ENCODE results near the gene AGBL5.

Gene AGBL5

DNA sequence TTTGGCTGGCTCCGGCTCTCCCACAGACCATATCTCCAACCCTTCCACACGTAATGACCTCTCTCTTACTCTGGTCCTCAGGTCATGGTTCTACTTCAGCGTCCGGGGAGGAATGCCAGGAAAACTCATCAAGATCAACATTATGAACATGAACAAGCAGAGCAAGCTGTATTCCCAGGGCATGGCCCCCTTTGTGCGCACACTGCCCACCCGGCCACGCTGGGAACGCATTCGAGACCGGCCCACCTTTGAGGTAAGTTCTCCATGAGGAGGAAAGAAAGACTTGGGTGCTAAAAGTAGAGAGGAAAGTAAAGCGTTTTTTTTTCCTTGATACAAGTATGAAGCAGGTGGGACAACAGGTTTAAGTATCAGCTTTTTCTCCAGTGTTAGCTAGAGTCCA is 1.9 kb downstream of the AGBL5 start:
- H3K4me3 ChIP-seq (replicated peaks; ENCODE audit: insufficient read depth, low read length) = no peak overlapping the region
- no peak for DNase-seq (ENCODE audit: low read depth in 1 of 2, low spot score in 1 of 2)
- H3K27ac ChIP-seq (replicated peaks) = no peak overlapping the region
- TF ChIP-seq, protein P1, sequence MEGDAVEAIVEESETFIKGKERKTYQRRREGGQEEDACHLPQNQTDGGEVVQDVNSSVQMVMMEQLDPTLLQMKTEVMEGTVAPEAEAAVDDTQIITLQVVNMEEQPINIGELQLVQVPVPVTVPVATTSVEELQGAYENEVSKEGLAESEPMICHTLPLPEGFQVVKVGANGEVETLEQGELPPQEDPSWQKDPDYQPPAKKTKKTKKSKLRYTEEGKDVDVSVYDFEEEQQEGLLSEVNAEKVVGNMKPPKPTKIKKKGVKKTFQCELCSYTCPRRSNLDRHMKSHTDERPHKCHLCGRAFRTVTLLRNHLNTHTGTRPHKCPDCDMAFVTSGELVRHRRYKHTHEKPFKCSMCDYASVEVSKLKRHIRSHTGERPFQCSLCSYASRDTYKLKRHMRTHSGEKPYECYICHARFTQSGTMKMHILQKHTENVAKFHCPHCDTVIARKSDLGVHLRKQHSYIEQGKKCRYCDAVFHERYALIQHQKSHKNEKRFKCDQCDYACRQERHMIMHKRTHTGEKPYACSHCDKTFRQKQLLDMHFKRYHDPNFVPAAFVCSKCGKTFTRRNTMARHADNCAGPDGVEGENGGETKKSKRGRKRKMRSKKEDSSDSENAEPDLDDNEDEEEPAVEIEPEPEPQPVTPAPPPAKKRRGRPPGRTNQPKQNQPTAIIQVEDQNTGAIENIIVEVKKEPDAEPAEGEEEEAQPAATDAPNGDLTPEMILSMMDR (IDR thresholded peaks at IDR 0.05; ENCODE audit: insufficient read depth, low read length) = no peak
- TF ChIP-seq SPI1 (IDR thresholded peaks at IDR 0.05; ENCODE audit: borderline replicate concordance, low read depth) (no peak), POLR2AphosphoS5 (IDR thresholded peaks at IDR 0.05; ENCODE audit: low read depth) (no peak)
- TF ChIP-seq, protein P2, sequence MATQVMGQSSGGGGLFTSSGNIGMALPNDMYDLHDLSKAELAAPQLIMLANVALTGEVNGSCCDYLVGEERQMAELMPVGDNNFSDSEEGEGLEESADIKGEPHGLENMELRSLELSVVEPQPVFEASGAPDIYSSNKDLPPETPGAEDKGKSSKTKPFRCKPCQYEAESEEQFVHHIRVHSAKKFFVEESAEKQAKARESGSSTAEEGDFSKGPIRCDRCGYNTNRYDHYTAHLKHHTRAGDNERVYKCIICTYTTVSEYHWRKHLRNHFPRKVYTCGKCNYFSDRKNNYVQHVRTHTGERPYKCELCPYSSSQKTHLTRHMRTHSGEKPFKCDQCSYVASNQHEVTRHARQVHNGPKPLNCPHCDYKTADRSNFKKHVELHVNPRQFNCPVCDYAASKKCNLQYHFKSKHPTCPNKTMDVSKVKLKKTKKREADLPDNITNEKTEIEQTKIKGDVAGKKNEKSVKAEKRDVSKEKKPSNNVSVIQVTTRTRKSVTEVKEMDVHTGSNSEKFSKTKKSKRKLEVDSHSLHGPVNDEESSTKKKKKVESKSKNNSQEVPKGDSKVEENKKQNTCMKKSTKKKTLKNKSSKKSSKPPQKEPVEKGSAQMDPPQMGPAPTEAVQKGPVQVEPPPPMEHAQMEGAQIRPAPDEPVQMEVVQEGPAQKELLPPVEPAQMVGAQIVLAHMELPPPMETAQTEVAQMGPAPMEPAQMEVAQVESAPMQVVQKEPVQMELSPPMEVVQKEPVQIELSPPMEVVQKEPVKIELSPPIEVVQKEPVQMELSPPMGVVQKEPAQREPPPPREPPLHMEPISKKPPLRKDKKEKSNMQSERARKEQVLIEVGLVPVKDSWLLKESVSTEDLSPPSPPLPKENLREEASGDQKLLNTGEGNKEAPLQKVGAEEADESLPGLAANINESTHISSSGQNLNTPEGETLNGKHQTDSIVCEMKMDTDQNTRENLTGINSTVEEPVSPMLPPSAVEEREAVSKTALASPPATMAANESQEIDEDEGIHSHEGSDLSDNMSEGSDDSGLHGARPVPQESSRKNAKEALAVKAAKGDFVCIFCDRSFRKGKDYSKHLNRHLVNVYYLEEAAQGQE (IDR thresholded peaks at IDR 0.05; ENCODE audit: insufficient replicate concordance, low read depth) = no peak
- no peaks in the 10 kb centered on the region for H3K27me3 ChIP-seq (ENCODE audit: insufficient read depth, poor library complexity, severe bottlenecking)

DNA sequence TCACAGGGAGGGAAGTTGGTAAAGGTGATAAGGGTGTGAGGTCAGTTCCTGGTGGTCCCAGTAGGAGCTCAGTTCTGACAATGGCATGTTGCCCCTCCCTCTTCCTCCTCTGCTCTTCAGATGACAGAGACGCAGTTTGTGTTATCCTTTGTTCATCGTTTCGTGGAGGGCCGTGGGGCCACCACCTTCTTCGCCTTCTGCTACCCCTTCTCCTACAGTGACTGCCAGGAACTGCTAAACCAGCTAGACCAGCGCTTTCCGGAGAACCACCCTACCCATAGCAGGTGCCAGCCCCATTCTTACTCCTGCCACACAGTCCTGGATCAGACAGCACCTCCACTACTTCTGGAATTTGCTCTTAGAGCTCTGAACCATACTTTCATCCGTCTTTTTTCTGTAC is 2.3 kb downstream of the AGBL5 start:
- Histone ChIP-seq H3K27ac (replicated peaks) (no peak overlapping the region), H3K4me3 (replicated peaks; ENCODE audit: insufficient read depth, low read length) (no peak overlapping the region), H3K27me3 (ENCODE audit: insufficient read depth, poor library complexity, severe bottlenecking) (no peaks in the 10 kb centered on the region)
- no peak for DNase-seq (ENCODE audit: low read depth in 1 of 2, low spot score in 1 of 2)
- TF ChIP-seq, protein P2 (IDR thresholded peaks at IDR 0.05; ENCODE audit: insufficient replicate concordance, low read depth) = no peak
- TF ChIP-seq SPI1 (IDR thresholded peaks at IDR 0.05; ENCODE audit: borderline replicate concordance, low read depth) (no peak), GABPA (IDR thresholded peaks at IDR 0.05; ENCODE audit: low read depth) (no peak), POLR2AphosphoS5 (IDR thresholded peaks at IDR 0.05; ENCODE audit: low read depth) (no peak)
- TF ChIP-seq, protein P1 (IDR thresholded peaks at IDR 0.05; ENCODE audit: insufficient read depth, low read length) = no peak

DNA sequence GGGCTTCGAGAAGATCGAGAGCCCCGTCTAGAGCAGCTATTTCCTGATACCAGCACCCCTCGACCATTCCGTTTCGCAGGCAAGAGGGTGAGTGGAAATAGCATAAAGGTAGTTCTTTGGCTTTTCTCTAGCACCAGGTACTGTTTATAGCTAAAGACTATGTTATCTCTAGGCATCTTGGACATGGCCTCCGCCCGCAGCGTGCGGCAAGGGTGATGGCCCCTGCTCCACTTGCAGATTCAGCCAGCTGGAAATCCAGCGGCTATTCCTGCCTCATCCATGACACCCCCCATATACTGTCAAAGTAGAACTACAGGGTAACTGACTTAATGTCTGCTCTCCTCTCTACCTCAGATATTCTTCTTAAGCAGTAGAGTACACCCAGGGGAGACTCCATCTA is 3.3 kb downstream of the AGBL5 start:
- TF ChIP-seq, protein P1 (IDR thresholded peaks at IDR 0.05; ENCODE audit: insufficient read depth, low read length) = no peak
- TF ChIP-seq GABPA (IDR thresholded peaks at IDR 0.05; ENCODE audit: low read depth) (no peak), SPI1 (IDR thresholded peaks at IDR 0.05; ENCODE audit: borderline replicate concordance, low read depth) (no peak), POLR2AphosphoS5 (IDR thresholded peaks at IDR 0.05; ENCODE audit: low read depth) (no peak)
- TF ChIP-seq, protein P2 (IDR thresholded peaks at IDR 0.05; ENCODE audit: insufficient replicate concordance, low read depth) = no peak
- DNase-seq (ENCODE audit: low read depth in 1 of 2, low spot score in 1 of 2) = no peak
- H3K27me3 ChIP-seq (ENCODE audit: insufficient read depth, poor library complexity, severe bottlenecking) = no peaks in the 10 kb centered on the region
- H3K4me3 ChIP-seq (replicated peaks; ENCODE audit: insufficient read depth, low read length) = no peak overlapping the region
- no peak overlapping the region for H3K27ac ChIP-seq (replicated peaks)

Data from HL-60 (cell line).